ENCODE measurements around the gene CUX1.
"Not testable (repeated sequence)": the region's sequence is repeated elsewhere in the genome, so short reads cannot be mapped to it uniquely, and the experiment has no call there.

GRCh38 chr7:101822632-101823031 lies 5.2 kb downstream of the CUX1 start:
- not testable (repeated sequence) for TF ChIP-seq POLR2A, CTCF (IDR thresholded peaks at IDR 0.05)
